Measurements from ENCODE around the gene CALHM5. TPM values are rescaled to one million over a fixed set of nuclear protein-coding genes. Genes with fewer than 3 reads are reported as not detected.

Gene CALHM5
- total RNA-seq, 3 donors from 2014 or later = 0.73 to 2.4 (median 1.6) TPM

- TF ChIP-seq POLR2A (IDR thresholded peaks at IDR 0.05) (no peak), CTCF (IDR thresholded peaks at IDR 0.05) (no peak), POLR2AphosphoS5 (IDR thresholded peaks at IDR 0.05) (no peak)
- Histone ChIP-seq H3K27ac (no peak overlapping the region), H3K4me3 (no peak overlapping the region), H3K4me1 (no peaks in the 10 kb centered on the region), H3K27me3 (no peaks in the 10 kb centered on the region), H3K36me3 (no peaks in the 10 kb centered on the region), H3K9me3 (no peaks in the 10 kb centered on the region)
- DNase-seq (ENCODE audit: low spot score in 2 of 2) = no peak
- intact Hi-C loops (cut with DNase I; ENCODE audit: low total_unique reads) = no loop called here
Observed at GRCh38 chr6:116562614-116563013, 51.2 kb downstream of the CALHM5 start.

GRCh38 chr6:116563830-116564229 lies 52.4 kb downstream of the CALHM5 start:
- Histone ChIP-seq H3K4me3 (no peak overlapping the region), H3K27me3 (no peaks in the 10 kb centered on the region), H3K9me3 (no peaks in the 10 kb centered on the region), H3K4me1 (no peaks in the 10 kb centered on the region), H3K36me3 (no peaks in the 10 kb centered on the region), H3K27ac (no peak overlapping the region)
- TF ChIP-seq POLR2AphosphoS5 (IDR thresholded peaks at IDR 0.05) (no peak), POLR2A (IDR thresholded peaks at IDR 0.05) (no peak), CTCF (IDR thresholded peaks at IDR 0.05) (no peak)
- intact Hi-C loops (cut with DNase I; ENCODE audit: low total_unique reads) = no loop called here
- no peak for DNase-seq (ENCODE audit: low spot score in 2 of 2)

- TF ChIP-seq POLR2A (IDR thresholded peaks at IDR 0.05) = no peak
- TF ChIP-seq POLR2AphosphoS5 (IDR thresholded peaks at IDR 0.05) = no peak
- TF ChIP-seq CTCF (IDR thresholded peaks at IDR 0.05) = no peak
- Histone ChIP-seq H3K27me3 (no peaks in the 10 kb centered on the region), H3K27ac (no peak overlapping the region), H3K36me3 (no peaks in the 10 kb centered on the region), H3K4me3 (no peak overlapping the region), H3K9me3 (no peaks in the 10 kb centered on the region), H3K4me1 (no peaks in the 10 kb centered on the region)
- intact Hi-C loops (cut with DNase I; ENCODE audit: low total_unique reads) = no loop called here
- DNase-seq (ENCODE audit: low spot score in 2 of 2) = no peak
Observed at GRCh38 chr6:116564311-116564710, 52.9 kb downstream of the CALHM5 start.

GRCh38 chr6:116564921-116565872 lies 53.8 kb downstream of the CALHM5 start:
- Histone ChIP-seq H3K36me3 (no peaks in the 10 kb centered on the region), H3K27ac (no peak overlapping the region), H3K27me3 (no peaks in the 10 kb centered on the region), H3K9me3 (no peaks in the 10 kb centered on the region), H3K4me1 (peaks cover 0 to 3% of the 10 kb centered on the region in 2 donors), H3K4me3 (peak overlapping the region; percentile 20 to 61 (median 41))
- DNase-seq (ENCODE audit: low spot score in 2 of 2) = no peak
- intact Hi-C loops (cut with DNase I; ENCODE audit: low total_unique reads) = no loop called here
- TF ChIP-seq POLR2AphosphoS5 (IDR thresholded peaks at IDR 0.05) (no peak), CTCF (IDR thresholded peaks at IDR 0.05) (no peak), POLR2A (IDR thresholded peaks at IDR 0.05) (no peak)

- no peak for DNase-seq (ENCODE audit: low spot score in 2 of 2)
- TF ChIP-seq POLR2AphosphoS5 (IDR thresholded peaks at IDR 0.05) = no peak
- no peak for TF ChIP-seq CTCF (IDR thresholded peaks at IDR 0.05)
- no peak for TF ChIP-seq POLR2A (IDR thresholded peaks at IDR 0.05)
- no peaks in the 10 kb centered on the region for H3K9me3 ChIP-seq
- H3K27ac ChIP-seq = no peak overlapping the region
- intact Hi-C loops (cut with DNase I; ENCODE audit: low total_unique reads) = no loop called here
- H3K4me3 ChIP-seq = no peak overlapping the region
- no peaks in the 10 kb centered on the region for H3K27me3 ChIP-seq
- no peaks in the 10 kb centered on the region for H3K36me3 ChIP-seq
- peaks cover 0 to 12% of the 10 kb centered on the region in 2 donors for H3K4me1 ChIP-seq
Observed at GRCh38 chr6:116568111-116568510, 56.7 kb downstream of the CALHM5 start.
